ENCODE measurements around the gene AQP9.

Gene AQP9

GRCh38 chr15:58171476-58172061, 33.4 kb downstream of the AQP9 start:
- in situ Hi-C loops (cut with HindIII; ENCODE audit: low pct_ligation_motif_present, low sequenced_read_pairs): no loop called here
- H3K4me3 ChIP-seq (ENCODE audit: low read depth, low read length): no peak overlapping the region
- peaks cover 7% of the 10 kb centered on the region for H3K27me3 ChIP-seq (replicated peaks)
- no peak overlapping the region for H3K27ac ChIP-seq
- no peak for DNase-seq
- no peaks in the 10 kb centered on the region for H3K36me3 ChIP-seq (replicated peaks)
- TF ChIP-seq, protein P1, sequence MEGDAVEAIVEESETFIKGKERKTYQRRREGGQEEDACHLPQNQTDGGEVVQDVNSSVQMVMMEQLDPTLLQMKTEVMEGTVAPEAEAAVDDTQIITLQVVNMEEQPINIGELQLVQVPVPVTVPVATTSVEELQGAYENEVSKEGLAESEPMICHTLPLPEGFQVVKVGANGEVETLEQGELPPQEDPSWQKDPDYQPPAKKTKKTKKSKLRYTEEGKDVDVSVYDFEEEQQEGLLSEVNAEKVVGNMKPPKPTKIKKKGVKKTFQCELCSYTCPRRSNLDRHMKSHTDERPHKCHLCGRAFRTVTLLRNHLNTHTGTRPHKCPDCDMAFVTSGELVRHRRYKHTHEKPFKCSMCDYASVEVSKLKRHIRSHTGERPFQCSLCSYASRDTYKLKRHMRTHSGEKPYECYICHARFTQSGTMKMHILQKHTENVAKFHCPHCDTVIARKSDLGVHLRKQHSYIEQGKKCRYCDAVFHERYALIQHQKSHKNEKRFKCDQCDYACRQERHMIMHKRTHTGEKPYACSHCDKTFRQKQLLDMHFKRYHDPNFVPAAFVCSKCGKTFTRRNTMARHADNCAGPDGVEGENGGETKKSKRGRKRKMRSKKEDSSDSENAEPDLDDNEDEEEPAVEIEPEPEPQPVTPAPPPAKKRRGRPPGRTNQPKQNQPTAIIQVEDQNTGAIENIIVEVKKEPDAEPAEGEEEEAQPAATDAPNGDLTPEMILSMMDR (IDR thresholded peaks at IDR 0.05; ENCODE audit: low read depth, low read length, missing control alignments): no peak

GRCh38 chr15:58174709-58175108, 36.5 kb downstream of the AQP9 start:
- DNase-seq: no peak
- no peak overlapping the region for H3K27ac ChIP-seq
- no peaks in the 10 kb centered on the region for H3K36me3 ChIP-seq (replicated peaks)
- no peak overlapping the region for H3K4me3 ChIP-seq (ENCODE audit: low read depth, low read length)
- peaks cover 7% of the 10 kb centered on the region for H3K27me3 ChIP-seq (replicated peaks)
- TF ChIP-seq, protein P1 (IDR thresholded peaks at IDR 0.05; ENCODE audit: low read depth, low read length, missing control alignments): no peak
- in situ Hi-C loops (cut with HindIII; ENCODE audit: low pct_ligation_motif_present, low sequenced_read_pairs): no loop called here

DNA sequence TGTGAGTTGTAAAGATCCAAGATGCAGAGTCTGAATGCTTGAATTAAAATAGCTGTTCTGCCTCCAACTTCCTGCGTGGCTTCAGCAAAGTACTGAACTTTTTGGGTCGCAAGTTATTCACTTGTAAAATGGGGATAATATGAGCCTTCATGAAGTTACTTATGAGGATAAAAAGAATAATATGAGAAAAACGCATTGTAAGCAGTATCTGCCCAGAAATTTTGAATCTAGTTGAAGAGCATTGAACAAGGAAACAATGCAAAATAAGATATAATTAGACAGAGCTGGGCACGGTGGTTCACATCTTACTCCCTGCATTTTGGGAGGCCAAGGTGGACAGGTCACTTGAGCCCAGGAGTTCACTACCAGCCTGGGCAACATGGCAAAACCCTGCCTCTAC, 37.8 kb downstream of the AQP9 start:
- no peak overlapping the region for H3K4me3 ChIP-seq (ENCODE audit: low read depth, low read length)
- H3K36me3 ChIP-seq (replicated peaks): no peaks in the 10 kb centered on the region
- TF ChIP-seq, protein P1 (IDR thresholded peaks at IDR 0.05; ENCODE audit: low read depth, low read length, missing control alignments): no peak
- no peak overlapping the region for H3K27ac ChIP-seq
- H3K27me3 ChIP-seq (replicated peaks): peaks cover 7% of the 10 kb centered on the region
- DNase-seq: no peak
- in situ Hi-C loops (cut with HindIII; ENCODE audit: low pct_ligation_motif_present, low sequenced_read_pairs): no loop called here

GRCh38 chr15:58178668-58179067, 40.5 kb downstream of the AQP9 start:
- Histone ChIP-seq H3K36me3 (replicated peaks) (no peaks in the 10 kb centered on the region), H3K27me3 (replicated peaks) (peaks cover 2% of the 10 kb centered on the region), H3K27ac (no peak overlapping the region), H3K4me3 (ENCODE audit: low read depth, low read length) (no peak overlapping the region)
- TF ChIP-seq, protein P1 (IDR thresholded peaks at IDR 0.05; ENCODE audit: low read depth, low read length, missing control alignments): no peak
- DNase-seq: no peak
- in situ Hi-C loops (cut with HindIII; ENCODE audit: low pct_ligation_motif_present, low sequenced_read_pairs): no loop called here

- in situ Hi-C loops (cut with HindIII; ENCODE audit: low pct_ligation_motif_present, low sequenced_read_pairs): no loop called here
- Histone ChIP-seq H3K27ac (no peak overlapping the region), H3K36me3 (replicated peaks) (no peaks in the 10 kb centered on the region), H3K27me3 (replicated peaks) (peaks cover 4% of the 10 kb centered on the region), H3K4me3 (ENCODE audit: low read depth, low read length) (no peak overlapping the region)
- DNase-seq: no peak
- TF ChIP-seq, protein P1 (IDR thresholded peaks at IDR 0.05; ENCODE audit: low read depth, low read length, missing control alignments): no peak
These were observed 41.0 kb downstream of the AQP9 start for GRCh38 chr15:58179206-58179605.

- no peak for DNase-seq
- no peak overlapping the region for H3K27ac ChIP-seq
- in situ Hi-C loops (cut with HindIII; ENCODE audit: low pct_ligation_motif_present, low sequenced_read_pairs): no loop called here
- peaks cover 2% of the 10 kb centered on the region for H3K27me3 ChIP-seq (replicated peaks)
- TF ChIP-seq, protein P1 (IDR thresholded peaks at IDR 0.05; ENCODE audit: low read depth, low read length, missing control alignments): no peak
- no peak overlapping the region for H3K4me3 ChIP-seq (ENCODE audit: low read depth, low read length)
- no peaks in the 10 kb centered on the region for H3K36me3 ChIP-seq (replicated peaks)
These were observed 41.7 kb downstream of the AQP9 start for GRCh38 chr15:58179741-58180381.

Measured in brain microvascular endothelial cell (primary cell).